HS-5 (cell line): Measurements from ENCODE around the gene MPHOSPH9.

Experiments used
- DNase-seq: peaks from one replicate; pipeline ENCODE4 v3.0.0-alpha.2; 2012; ENCODE audit warnings: low read depth

MPHOSPH9 gene

GRCh38 chr12:123127182-123127495 lies 105.8 kb downstream of the MPHOSPH9 start:
- DNase-seq, result no peak

DNA sequence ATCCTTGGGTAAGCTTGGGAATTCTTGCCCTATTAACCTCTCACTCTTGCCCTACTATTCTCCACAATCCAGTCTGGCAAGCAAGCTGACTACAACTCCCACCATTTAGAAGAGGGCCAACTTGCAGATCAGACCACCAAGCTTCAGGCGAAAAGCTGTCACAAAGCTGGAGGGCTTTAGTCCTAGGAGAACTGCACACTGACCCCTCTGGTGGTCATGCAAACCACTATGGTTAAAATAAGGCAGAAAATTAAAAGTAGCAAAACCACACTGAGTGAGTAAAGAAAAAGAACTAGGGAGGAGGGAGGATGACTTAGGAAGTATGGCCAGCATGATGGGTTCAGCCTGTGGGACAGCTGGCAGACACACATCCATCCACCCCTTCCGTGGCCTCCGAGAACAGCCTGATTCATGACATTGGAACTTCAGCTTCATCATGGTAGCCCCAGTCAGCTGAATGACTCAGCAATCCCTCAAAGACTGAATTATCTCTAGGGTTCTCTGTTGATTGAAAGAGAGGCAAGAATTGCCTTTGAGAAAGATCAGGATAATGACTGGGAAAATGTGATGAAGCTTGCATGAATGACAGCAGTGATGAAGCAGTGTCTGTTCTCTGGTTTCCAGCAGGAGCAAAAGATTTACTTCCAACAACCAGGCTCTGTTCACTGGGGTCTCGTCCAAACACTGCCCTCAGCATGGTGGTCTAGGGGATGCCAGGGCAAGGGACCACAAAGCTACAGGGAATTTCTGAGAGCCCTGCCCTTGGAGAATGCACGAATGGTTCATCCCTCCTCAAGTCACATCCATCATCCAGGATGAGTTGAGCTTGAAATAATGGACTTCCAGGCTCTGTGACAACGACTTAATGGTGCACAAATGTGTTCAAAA lies 106.4 kb downstream of the MPHOSPH9 start:
- peak; percentile 98 for DNase-seq

GRCh38 chr12:123122626-123123025 lies 110.3 kb downstream of the MPHOSPH9 start:
- no peak for DNase-seq

GRCh38 chr12:123121670-123122069 lies 111.3 kb downstream of the MPHOSPH9 start:
- DNase-seq, result no peak

GRCh38 chr12:123120452-123121166 lies 112.3 kb downstream of the MPHOSPH9 start:
- DNase-seq, result no peak

DNA sequence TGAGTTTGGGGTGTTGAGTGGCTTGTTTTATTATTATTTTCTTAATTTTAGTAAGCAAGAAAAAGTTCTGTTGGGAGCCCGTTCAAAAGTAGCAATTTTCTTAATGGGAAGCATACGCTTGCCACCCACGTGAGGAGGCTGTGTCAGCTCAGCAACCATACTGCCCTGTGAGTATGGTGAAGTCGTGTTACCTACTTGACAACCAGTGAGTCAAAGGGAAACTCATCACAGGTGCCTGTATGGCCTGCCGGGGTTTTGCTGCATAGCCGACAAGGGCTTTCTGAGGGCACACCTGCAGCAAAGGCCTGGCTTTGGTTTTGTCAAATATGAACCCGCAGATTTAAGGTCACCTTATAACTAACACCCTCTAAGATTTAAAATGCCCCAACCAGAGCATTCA lies 113.1 kb downstream of the MPHOSPH9 start:
- no peak for DNase-seq

- no peak for DNase-seq
Measured at GRCh38 chr12:123118497-123118896, 114.4 kb downstream of the MPHOSPH9 start.

GRCh38 chr12:123115409-123116121 lies 117.4 kb downstream of the MPHOSPH9 start:
- peak; percentile 75 for DNase-seq

DNA sequence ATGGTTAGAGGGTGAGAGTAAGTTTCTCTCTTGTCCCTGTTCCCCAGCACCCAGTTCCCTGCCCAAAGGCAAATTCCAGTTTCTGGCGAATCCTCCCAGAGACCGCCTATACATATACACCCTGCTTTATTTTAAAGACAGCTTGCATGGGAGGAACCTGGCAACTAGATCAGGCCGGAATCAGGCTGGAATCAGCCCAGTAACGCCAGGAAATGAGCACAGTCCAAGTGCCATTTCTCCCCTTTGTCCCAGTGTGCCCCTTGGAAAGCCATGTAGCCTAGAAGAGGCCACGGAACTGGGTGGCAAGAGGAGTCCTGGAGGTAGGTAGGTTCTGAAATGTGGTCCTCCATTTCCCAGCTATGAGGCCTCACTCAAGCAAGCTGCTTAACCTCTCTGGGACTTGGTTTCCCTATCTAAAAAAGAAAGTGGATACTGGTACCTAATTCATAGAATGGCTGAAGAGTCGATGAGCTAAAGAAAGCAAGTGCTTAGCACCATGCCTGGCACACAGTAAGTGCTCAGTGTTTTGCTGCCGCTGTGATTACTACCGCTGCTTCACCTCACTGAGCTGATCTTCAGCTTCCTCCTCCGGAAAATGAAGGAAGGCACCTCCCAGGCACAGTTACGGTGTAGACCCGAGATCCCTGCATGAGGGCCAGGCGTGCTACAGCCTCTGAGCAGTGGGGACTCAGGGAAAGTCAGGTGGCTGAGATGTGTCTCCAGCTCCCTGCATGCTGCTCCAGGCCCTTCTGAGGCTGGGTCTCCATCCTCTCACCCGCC lies 118.4 kb downstream of the MPHOSPH9 start:
- no peak for DNase-seq

DNA sequence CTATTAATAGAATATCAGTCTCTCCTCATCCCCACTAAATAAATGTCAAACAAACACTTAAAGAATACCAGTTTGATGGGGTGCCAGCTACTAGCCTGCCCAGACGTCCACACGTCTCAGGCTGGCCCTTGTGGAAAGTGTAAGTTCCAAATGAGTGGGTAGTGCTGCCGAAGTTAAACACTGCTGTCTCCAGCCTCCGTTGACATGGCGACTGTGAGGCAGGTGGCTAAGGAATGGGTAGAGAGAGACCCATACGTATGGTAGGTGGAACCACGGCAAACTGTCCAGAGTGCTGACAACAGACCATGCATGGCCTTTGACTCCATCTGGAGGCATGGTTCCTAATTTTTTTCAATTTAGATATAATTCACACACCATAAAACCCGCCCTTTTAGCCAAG lies 119.9 kb downstream of the MPHOSPH9 start:
- no peak for DNase-seq

DNA sequence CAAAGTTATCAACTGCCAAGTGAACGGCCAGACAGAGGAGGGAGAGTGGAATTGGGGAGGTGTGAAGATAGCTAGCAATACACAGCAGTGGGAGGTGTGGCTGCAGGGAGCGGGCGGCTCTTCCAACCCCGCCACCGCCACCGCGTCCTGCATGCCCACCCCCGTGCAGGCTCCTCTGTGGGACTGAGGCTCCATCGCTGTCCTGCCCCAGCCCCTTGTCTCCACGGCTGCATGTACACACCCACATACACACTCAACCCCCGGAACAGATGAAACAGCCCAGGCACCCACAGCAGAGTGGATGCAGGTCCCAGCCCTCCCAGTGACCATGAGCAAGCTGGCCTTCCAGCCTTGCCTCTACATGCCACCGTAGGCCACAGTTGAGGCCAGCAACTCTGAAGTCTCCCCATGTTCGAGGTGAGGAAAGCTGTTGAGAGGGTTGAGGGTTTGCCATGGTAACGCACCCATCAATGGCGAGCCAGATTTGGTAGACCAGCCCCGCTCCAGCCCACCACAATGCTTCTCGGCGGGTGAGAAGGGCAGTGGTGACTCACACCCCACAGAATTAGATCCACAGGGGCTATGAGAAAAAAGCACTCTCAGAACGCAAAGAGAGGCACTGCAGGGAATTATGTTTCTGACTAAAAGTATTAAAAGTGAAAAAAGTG lies 121.3 kb downstream of the MPHOSPH9 start:
- DNase-seq, result no peak

DNA sequence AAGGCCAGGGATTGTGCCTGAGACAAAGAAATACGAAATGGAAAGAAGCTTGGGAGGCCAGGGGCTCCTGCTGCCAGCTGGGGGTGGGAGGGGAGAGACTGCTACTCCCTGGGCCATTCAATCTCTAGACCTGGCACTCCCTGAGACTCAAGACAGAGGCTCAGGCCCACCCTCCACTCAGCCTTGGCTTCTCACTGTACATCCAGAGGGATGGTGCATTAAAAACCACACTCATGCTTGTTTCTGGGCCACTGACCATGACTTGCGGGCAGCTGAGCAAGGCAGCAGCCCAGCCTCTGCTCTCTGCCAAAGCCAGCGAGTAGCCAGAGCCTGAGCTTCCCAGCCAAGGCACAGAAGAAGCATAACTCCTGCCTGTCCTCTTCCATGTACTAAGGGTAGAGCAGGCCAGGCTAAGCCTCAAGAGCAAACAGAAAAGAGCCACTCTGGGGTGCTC lies 123.6 kb downstream of the MPHOSPH9 start:
- no peak for DNase-seq

- no peak for DNase-seq
Measured at GRCh38 chr12:123108682-123109066, 124.3 kb downstream of the MPHOSPH9 start.

- DNase-seq, result no peak
Measured at GRCh38 chr12:123107926-123108681, 124.8 kb downstream of the MPHOSPH9 start.

DNA sequence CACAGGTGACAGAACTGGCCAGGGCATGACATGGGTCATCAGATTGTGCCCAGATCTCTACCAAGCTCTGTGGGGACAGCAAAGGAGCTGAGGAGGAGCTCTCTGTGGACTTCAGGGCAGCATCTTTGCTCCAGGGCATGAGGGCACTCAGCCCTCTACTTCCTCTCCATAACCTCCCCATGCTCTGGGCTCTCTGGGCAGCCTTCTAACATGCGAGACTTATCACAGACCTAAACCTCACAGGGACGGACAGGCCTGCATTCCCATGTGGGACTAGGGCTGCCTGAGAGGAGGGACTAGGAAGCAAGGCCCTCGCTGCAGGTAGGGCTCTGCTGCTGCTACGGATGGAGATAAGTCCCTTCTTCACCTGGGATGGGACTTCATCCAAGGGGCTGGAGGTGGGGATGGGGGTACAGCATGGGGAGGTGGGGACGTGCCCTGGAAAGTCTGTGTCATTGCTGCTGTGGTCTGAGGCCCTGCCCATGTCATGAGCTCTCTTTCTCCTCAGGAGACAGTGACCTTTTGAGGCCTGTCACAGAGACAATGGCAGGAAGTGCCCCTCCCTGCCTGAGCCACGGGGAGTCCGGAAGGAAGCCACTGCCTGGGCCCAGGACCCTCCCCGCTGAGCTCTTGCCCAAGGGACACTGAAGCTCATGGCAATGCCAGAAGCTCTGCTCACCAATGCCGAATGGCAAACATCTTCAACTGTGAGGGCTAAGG lies 126.1 kb downstream of the MPHOSPH9 start:
- DNase-seq, result no peak

- no peak for DNase-seq
Measured at GRCh38 chr12:123105211-123105826, 127.6 kb downstream of the MPHOSPH9 start.

DNA sequence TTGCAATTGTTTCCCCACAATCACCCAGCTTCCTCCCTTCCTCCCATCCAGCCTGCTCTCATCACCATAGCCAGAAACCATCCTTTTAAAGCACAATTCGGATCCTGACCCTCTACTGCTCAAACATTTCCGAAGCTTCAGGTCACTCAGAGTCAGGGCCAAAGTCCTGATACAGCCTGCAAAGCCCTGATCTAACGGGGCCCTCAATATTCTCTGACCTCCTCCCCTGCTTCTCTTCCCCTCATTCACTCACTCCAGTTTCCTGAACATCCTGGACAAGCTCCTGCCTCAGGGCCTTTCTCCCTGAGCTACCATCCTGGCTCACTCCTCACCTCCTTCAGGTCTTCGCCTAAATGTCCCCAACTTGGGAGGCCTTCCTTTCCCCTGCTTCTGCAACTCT lies 128.1 kb downstream of the MPHOSPH9 start:
- no peak for DNase-seq
